Stomach (tissue), 9 donors: Measurements from ENCODE around the gene TNFRSF6B. TPM values are rescaled to one million over a fixed set of nuclear protein-coding genes. Genes with fewer than 3 reads are reported as not detected.

Experiments used
- DNase-seq, 2 donors: peaks; one replicate each; pipeline versions ENCODE4 v3.0.0 to v3.0.0-alpha.2; 2013 to 2019
- H3K27ac ChIP-seq, 5 donors: fragments of 200-600 bp in 4 of 5; sonication (generic) in 4 of 5; one replicate each; pipeline ENCODE4 v1.5.1; 2013 to 2019; ENCODE audit warnings: mild to moderate bottlenecking in 1 of 5, moderate library complexity in 1 of 5
- H3K27me3 ChIP-seq, 3 donors: fragments of 200-600 bp; sonication (generic); one replicate each; pipeline ENCODE4 v1.5.1; 2017 to 2019; ENCODE audit warnings: mixed run types in 1 of 3
- H3K36me3 ChIP-seq, 4 donors: fragments of 200-600 bp; sonication (generic); 1 replicate in 3 of 4; 2 replicates in 1 of 4; pipeline ENCODE4 v1.5.1; 2016 to 2019
- H3K4me1 ChIP-seq, 4 donors: fragments of 200-600 bp; sonication (generic); one replicate each; pipeline ENCODE4 v1.5.1; 2016 to 2019
- H3K4me3 ChIP-seq, 4 donors: fragments of 200-600 bp; sonication (generic) in 3 of 4; one replicate each; pipeline ENCODE4 v1.5.1; 2016 to 2019; ENCODE audit warnings: mild to moderate bottlenecking in 1 of 4
- H3K9me3 ChIP-seq, 4 donors: fragments of 200-600 bp; sonication (generic); one replicate each; pipeline ENCODE4 v1.5.1; 2016 to 2019
- CTCF ChIP-seq, 7 experiments: fragments of 450-650 bp in 4 of 7; fragments of 200-600 bp in 3 of 7; sonication (generic) in 3 of 7; IDR thresholded peaks; one replicate each; pipeline ENCODE4 v1.5.1; 2016 to 2019; ENCODE audit warnings: antibody characterized with exemption in 7 of 7, control low read depth in 2 of 7, mild to moderate bottlenecking in 1 of 7
- EP300 ChIP-seq: sonication (generic); formaldehyde crosslinking; IDR thresholded peaks from one replicate; pipeline ENCODE4 v1.6.1; 2017; ENCODE audit warnings: antibody characterized with exemption
- POLR2A ChIP-seq, 4 donors: fragments of 450-650 bp; IDR thresholded peaks; one replicate each; pipeline ENCODE4 v1.6.1; 2016; ENCODE audit warnings: antibody characterized with exemption in 4 of 4, control low read depth in 2 of 4, mild to moderate bottlenecking in 1 of 4, moderate library complexity in 1 of 4
- POLR2AphosphoS5 ChIP-seq, 3 donors: sonication (generic); formaldehyde crosslinking; IDR thresholded peaks; one replicate each; pipeline ENCODE4 v1.6.1; 2016; ENCODE audit warnings: antibody characterized with exemption in 3 of 3
- WGBS, 5 donors: extraction: QIAGEN DNeasy Blood & Tissue Kit in 3 of 5; methylation state at CpG; one replicate each; pipeline versions ENCODE4 v1.1.5 to v1.1.7; 2013 to 2018; 5-methylcytosine and 5-hydroxymethylcytosine counted together
- intact Hi-C: fragments of 100-400 bp; cut with DNase I; formaldehyde crosslinking; loops from one replicate; pipeline ENCODE4 v1.15.1; 2023; ENCODE audit warnings: low total_unique reads
- polyA plus RNA-seq, 3 donors: library from polyadenylated mRNA; stranded (reverse); fragments of 200-250 nt; gene quantifications; one replicate each; pipeline ENCODE4 v1.2.3, GENCODE V29; 2013
- total RNA-seq, 5 donors: library from RNA; depleted of rRNA; stranded (reverse); fragments of >200 nt; gene quantifications; one replicate each; pipeline versions ENCODE4 v1.1.0 to v1.2.3, GENCODE V29; 2014 to 2016
- donor health status: healthy with polysubstance abuse.
- donor health status: Bipolar disorder and iron deficiency.
- donor health status: healthy.

Gene TNFRSF6B
- total and polyA plus RNA-seq, 8 donors: 1.1 to 26.2 (median 8.5) TPM; not detected in 1

GRCh38 chr20:63700199-63701050, 4.0 kb downstream of the TNFRSF6B start:
- 87 to 92% (median 89%) methylated on average over 31 to 43 of the region's 43 CpGs for WGBS, 5 donors
- Histone ChIP-seq H3K4me1 (peaks cover 30 to 47% (median 44%) of the 10 kb centered on the region in 4 donors), H3K27me3 (no peaks in the 10 kb centered on the region), H3K36me3 (peaks cover 13 to 46% (median 40%) of the 10 kb centered on the region in 4 donors), H3K4me3 (no peak overlapping the region), H3K27ac (peak overlapping the region in 4 of 5 donors; percentile 38 to 83 (median 68)), H3K9me3 (no peaks in the 10 kb centered on the region)
- DNase-seq: no peak
- no peak for TF ChIP-seq EP300
- peak in 1 of 3 donors; percentile 4 for TF ChIP-seq POLR2AphosphoS5 (IDR thresholded peaks at IDR 0.05)
- no peak for TF ChIP-seq CTCF (IDR thresholded peaks at IDR 0.05)
- intact Hi-C loops: no loop called here

GRCh38 chr20:63701051-63701328, 4.5 kb downstream of the TNFRSF6B start:
- 67 to 91% (median 86%) methylated on average over 4 to 5 of the region's 5 CpGs for WGBS, 5 donors
- H3K9me3 ChIP-seq: no peaks in the 10 kb centered on the region
- peaks cover 30 to 47% (median 40%) of the 10 kb centered on the region in 4 donors for H3K4me1 ChIP-seq
- TF ChIP-seq POLR2AphosphoS5 (IDR thresholded peaks at IDR 0.05) (no peak), POLR2A (IDR thresholded peaks at IDR 0.05) (no peak), CTCF (IDR thresholded peaks at IDR 0.05) (no peak), EP300 (no peak)
- H3K36me3 ChIP-seq: peaks cover 16 to 51% (median 42%) of the 10 kb centered on the region in 4 donors
- H3K4me3 ChIP-seq: no peak overlapping the region
- H3K27me3 ChIP-seq: no peaks in the 10 kb centered on the region
- no peak for DNase-seq
- intact Hi-C loops: no loop called here
- peak overlapping the region in 1 of 5 donors; percentile 3 for H3K27ac ChIP-seq

- TF ChIP-seq POLR2A (IDR thresholded peaks at IDR 0.05) (no peak), EP300 (no peak), CTCF (IDR thresholded peaks at IDR 0.05) (no peak), POLR2AphosphoS5 (IDR thresholded peaks at IDR 0.05) (no peak)
- H3K27ac ChIP-seq: peak overlapping the region in 1 of 5 donors; percentile 3
- intact Hi-C loops: no loop called here
- H3K4me1 ChIP-seq: peaks cover 31 to 47% (median 40%) of the 10 kb centered on the region in 4 donors
- WGBS, 5 donors: 73 to 80% (median 76%) methylated on average over 5 to 14 of the region's 14 CpGs
- no peak for DNase-seq
- peaks cover 21 to 56% (median 46%) of the 10 kb centered on the region in 4 donors for H3K36me3 ChIP-seq
- no peaks in the 10 kb centered on the region for H3K27me3 ChIP-seq
- H3K4me3 ChIP-seq: no peak overlapping the region
- no peaks in the 10 kb centered on the region for H3K9me3 ChIP-seq
Measured at GRCh38 chr20:63701329-63702035, 5.0 kb downstream of the TNFRSF6B start.

- Histone ChIP-seq H3K9me3 (no peaks in the 10 kb centered on the region), H3K27ac (no peak overlapping the region), H3K4me3 (no peak overlapping the region), H3K36me3 (peaks cover 22 to 59% (median 48%) of the 10 kb centered on the region in 4 donors), H3K4me1 (peaks cover 31 to 47% (median 40%) of the 10 kb centered on the region in 4 donors), H3K27me3 (no peaks in the 10 kb centered on the region)
- TF ChIP-seq EP300: no peak
- no peak for TF ChIP-seq POLR2A (IDR thresholded peaks at IDR 0.05)
- no peak for TF ChIP-seq POLR2AphosphoS5 (IDR thresholded peaks at IDR 0.05)
- no peak for TF ChIP-seq CTCF (IDR thresholded peaks at IDR 0.05)
- no peak for DNase-seq
- intact Hi-C loops: no loop called here
- WGBS, 5 donors: 87 to 93% (median 91%) methylated on average over 6 to 16 of the region's 16 CpGs
Measured at GRCh38 chr20:63702036-63702665, 5.7 kb downstream of the TNFRSF6B start.
